GM12874 (cell line): ENCODE results near the gene IL18RAP.

Experiments used
- TF ChIP-seq, protein P1 (sequence below): IDR thresholded peaks from 2 replicates; pipeline ENCODE4 v1.5.1; 2011; ENCODE audit warnings: low read depth, mild to moderate bottlenecking, control low read depth, low read length, moderate library complexity; ENCODE audit not compliant: insufficient read depth

Gene IL18RAP

DNA sequence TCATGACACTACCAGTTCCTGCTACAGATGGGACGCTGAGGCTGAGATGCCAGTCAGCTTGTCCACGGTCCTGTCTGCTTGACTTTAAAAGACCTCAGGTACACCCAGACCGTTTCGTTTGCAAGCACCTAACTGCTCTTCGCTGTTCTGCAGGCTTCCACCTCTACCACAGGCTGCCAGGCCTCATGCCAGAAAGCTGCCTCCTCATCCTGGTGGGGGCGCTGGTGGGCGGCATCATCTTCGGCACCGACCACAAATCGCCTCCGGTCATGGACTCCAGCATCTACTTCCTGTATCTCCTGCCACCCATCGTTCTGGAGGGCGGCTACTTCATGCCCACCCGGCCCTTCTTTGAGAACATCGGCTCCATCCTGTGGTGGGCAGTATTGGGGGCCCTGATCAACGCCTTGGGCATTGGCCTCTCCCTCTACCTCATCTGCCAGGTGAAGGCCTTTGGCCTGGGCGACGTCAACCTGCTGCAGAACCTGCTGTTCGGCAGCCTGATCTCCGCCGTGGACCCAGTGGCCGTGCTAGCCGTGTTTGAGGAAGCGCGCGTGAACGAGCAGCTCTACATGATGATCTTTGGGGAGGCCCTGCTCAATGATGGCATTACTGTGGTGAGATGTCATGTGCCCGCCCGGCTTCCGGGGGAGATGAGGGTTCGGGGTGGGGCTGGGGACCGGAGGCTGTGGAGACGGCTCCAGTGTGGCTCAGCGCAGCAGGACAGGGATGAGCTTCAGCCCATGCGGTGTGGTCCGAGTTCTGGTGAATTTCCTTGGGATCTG, 55.9 kb downstream of the IL18RAP start:
- TF ChIP-seq, protein P1, sequence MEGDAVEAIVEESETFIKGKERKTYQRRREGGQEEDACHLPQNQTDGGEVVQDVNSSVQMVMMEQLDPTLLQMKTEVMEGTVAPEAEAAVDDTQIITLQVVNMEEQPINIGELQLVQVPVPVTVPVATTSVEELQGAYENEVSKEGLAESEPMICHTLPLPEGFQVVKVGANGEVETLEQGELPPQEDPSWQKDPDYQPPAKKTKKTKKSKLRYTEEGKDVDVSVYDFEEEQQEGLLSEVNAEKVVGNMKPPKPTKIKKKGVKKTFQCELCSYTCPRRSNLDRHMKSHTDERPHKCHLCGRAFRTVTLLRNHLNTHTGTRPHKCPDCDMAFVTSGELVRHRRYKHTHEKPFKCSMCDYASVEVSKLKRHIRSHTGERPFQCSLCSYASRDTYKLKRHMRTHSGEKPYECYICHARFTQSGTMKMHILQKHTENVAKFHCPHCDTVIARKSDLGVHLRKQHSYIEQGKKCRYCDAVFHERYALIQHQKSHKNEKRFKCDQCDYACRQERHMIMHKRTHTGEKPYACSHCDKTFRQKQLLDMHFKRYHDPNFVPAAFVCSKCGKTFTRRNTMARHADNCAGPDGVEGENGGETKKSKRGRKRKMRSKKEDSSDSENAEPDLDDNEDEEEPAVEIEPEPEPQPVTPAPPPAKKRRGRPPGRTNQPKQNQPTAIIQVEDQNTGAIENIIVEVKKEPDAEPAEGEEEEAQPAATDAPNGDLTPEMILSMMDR: no peak

DNA sequence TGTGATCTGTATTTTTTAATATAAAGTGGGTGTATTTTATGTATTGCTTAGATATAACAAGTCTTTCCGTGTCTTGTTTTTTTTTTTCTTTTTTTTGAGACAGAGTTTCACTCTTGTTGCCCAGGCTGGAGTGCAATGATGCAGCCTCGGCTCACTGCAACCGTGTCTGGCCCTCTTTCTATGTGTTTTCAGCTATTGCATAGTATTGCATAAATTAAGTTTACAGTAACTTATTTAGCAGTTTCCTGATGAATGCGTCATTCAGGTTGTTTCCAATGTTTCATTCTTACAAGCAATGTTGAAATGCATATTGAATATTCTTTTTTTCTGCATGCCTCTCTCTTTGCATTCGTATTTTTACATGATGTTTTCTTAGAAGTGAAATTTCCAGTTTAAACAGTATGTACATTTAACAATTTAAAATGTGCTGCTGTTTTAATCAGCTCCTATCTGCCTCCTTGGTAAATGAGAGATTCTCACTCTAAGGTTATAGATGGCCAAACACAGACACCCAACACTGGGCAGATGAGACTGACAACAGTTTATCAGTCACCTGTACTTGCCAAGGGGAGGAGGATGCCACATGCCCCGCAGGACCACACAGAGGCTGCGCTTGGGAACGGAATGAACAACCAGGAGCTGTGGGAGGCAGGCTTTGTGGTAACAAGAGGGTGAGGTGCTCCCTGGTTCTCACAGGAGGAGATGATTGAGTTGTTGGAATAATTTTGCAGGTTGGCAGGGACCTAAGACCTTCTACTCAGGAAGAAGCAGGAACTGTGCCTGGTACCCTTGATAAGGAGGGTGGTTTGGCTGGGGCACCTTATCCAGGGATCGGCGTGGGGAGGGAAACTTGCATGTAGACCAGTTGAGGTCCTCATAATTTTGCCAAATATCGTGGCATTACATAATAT, 57.6 kb downstream of the IL18RAP start:
- TF ChIP-seq, protein P1: no peak

DNA sequence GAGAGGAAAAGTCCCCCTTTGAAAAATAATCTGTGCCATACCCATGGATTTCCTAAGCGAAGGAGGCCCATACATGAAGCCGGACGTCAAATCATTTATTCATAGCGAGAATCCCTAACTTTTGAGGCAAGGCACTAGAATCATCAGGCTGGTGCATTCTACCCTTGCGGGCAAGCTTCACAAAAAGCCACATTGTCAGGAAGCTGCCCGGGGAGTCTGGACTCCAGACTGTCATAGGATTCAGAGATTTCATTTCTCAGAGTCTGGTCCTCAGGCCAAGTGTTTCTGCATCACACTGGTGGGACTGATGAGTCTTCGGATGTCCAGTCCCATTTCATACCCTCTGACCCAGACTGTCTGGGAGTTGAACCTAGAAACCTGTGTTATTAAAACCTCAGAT, 59.0 kb downstream of the IL18RAP start:
- TF ChIP-seq, protein P1: no peak

DNA sequence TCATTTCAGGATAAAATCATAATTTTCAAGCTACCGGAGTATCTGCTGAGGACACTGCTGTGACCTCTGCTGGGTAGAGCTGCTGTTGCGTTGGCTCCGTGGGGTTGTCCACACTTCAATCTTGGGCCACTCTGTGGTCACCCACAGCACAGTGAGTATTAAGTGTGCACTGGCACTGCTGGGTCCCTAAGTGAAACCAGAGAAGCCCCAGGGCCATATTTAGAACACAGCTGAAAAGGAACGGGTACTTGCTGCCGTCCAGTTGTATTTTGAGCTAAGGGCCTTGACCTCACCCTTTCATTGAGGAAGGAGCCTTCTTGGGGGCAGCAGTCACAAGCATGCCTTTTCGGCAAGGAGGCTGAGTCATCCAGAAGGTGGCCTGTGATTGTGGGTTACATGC, 60.1 kb downstream of the IL18RAP start:
- TF ChIP-seq, protein P1: no peak

DNA sequence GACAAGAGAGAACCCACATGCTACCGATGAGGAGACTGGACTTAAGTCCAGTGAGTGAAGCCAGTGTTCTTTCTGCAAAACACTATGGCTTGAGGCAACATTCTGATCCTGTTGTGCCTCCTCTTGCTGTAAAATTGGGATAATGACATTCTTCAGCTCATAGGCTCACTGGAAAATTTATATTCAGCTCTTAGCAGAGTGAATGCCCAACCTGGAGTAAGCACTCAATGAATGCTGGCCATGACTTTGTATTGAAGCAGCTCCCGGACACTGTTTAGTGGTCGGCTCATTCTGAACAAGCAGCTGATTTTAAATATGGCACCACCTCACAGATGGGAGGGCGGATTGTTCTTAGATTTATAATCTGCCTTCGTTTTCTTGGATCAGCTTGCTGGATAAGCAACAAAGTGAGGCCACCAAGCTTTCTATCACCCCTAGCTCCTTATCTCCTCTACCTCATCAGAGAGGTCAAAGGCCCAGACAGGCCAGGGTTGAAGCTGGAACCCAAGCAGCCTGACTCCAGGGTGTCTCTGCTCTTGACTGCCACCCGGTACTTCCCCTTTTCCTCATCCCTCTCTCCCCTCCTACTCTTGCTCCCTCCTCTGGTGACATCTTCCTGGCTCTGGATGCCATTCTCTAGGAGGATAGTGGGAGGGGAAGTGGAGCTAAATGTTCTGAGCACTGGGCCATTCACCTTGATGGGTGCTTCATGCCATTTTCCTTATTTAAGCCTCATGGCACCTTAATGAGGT, 61.5 kb downstream of the IL18RAP start:
- TF ChIP-seq, protein P1: no peak

DNA sequence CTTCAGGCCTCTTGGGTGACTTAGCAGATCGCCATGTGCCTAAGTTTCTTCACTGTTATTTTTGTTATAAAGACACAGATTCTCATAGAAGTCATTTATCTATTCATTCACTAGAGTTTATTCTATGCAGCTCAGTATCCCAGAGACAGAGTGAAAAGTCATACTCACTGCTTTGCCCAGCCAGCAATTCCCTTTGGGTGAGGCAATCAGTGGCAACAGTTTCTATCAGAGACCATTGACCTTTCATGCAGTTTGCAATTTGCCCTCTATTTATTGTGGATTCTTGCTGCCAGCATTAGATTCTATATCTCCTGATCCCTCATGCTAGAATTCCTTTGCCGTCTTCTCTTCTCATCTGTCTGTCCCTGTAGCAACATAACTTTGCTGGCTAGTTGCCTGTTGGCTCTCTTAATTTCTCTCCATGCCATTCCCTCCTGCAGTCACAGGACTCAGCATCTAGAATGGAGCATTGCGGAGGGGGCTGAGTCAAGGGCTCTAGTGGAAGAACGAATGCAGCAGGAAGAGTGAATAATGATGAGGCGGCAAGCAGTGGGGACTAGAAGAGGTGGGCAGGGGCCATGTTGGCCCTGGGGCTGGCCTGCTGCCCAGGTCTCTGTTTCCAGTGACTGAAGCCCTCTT, 62.3 kb downstream of the IL18RAP start:
- TF ChIP-seq, protein P1: no peak
